HL-60 (cell line): ENCODE data around the gene SLC2A9.

Experiments
- DNase-seq, 2 experiments: peaks; one replicate each; pipeline ENCODE4 v3.0.0-alpha.2; 2010 to 2020; ENCODE audit warnings: low read depth in 1 of 2, low spot score in 1 of 2
- H3K27ac ChIP-seq: fragments of 250-450 bp; sonication (Bioruptor Pico); replicated peaks from 2 replicates; pipeline ENCODE4 v1.5.1; 2020; ENCODE audit warnings: mild to moderate bottlenecking, moderate library complexity
- H3K27me3 ChIP-seq: fragments of 250-450 bp; sonication (Bioruptor Pico); 2 replicates; pipeline ENCODE4 v1.5.1; 2021; ENCODE audit warnings: mild to moderate bottlenecking, moderate library complexity; ENCODE audit not compliant: insufficient read depth, poor library complexity, severe bottlenecking
- H3K4me3 ChIP-seq: replicated peaks from 2 replicates; pipeline ENCODE4 v1.5.1; 2011; ENCODE audit warnings: mild to moderate bottlenecking, control low read depth, low read length; ENCODE audit not compliant: insufficient read depth
- GABPA ChIP-seq: IDR thresholded peaks from 2 replicates; pipeline ENCODE4 v1.6.1; 2012; ENCODE audit warnings: low read depth
- POLR2AphosphoS5 ChIP-seq: IDR thresholded peaks from 2 replicates; pipeline ENCODE4 v1.6.1; 2012; ENCODE audit warnings: low read depth
- SPI1 ChIP-seq: IDR thresholded peaks from 2 replicates; pipeline ENCODE4 v1.6.1; 2012; ENCODE audit warnings: low read depth, mild to moderate bottlenecking, borderline replicate concordance
- TF ChIP-seq, protein P1 (sequence below): IDR thresholded peaks from 2 replicates; pipeline ENCODE4 v1.6.1; 2012; ENCODE audit warnings: low read depth; ENCODE audit not compliant: insufficient replicate concordance
- TF ChIP-seq, protein P2 (sequence below): IDR thresholded peaks from one replicate; pipeline ENCODE4 v1.5.1; 2011; ENCODE audit warnings: low read length, control low read depth, inconsistent platforms; ENCODE audit not compliant: insufficient read depth

SLC2A9 gene

DNA sequence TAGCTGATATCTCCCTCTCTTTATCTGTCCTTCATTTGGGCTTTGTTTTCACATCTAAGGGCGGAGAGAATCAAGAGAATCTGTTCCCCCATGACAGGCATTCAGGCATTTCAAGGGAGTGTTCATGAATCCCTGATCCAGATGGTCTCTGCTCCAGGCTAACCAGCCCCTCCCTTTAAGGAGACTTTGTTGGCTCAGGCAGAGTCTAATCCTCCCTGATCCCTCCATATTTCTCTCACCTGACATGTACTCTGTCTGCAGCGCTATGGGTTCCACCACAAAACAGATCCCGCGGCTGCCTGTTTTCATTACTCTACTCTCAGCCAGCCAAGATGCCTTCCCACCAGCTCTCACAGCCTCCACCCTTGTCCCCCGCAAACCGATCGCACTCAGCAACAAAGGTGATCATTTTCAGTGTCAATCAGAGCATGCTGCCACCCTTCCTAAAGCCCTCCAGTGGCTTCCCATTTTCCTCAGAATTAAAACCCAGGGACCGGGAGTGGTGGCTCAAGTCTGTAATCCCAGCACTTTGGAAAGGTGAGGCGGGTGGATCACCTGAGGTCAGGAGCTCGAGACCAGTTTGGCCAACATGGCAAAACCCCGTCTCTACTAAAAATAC is 30.3 kb upstream of the SLC2A9 start:
- H3K27me3 ChIP-seq: no peaks in the 10 kb centered on the region
- no peak for DNase-seq
- TF ChIP-seq, protein P1, sequence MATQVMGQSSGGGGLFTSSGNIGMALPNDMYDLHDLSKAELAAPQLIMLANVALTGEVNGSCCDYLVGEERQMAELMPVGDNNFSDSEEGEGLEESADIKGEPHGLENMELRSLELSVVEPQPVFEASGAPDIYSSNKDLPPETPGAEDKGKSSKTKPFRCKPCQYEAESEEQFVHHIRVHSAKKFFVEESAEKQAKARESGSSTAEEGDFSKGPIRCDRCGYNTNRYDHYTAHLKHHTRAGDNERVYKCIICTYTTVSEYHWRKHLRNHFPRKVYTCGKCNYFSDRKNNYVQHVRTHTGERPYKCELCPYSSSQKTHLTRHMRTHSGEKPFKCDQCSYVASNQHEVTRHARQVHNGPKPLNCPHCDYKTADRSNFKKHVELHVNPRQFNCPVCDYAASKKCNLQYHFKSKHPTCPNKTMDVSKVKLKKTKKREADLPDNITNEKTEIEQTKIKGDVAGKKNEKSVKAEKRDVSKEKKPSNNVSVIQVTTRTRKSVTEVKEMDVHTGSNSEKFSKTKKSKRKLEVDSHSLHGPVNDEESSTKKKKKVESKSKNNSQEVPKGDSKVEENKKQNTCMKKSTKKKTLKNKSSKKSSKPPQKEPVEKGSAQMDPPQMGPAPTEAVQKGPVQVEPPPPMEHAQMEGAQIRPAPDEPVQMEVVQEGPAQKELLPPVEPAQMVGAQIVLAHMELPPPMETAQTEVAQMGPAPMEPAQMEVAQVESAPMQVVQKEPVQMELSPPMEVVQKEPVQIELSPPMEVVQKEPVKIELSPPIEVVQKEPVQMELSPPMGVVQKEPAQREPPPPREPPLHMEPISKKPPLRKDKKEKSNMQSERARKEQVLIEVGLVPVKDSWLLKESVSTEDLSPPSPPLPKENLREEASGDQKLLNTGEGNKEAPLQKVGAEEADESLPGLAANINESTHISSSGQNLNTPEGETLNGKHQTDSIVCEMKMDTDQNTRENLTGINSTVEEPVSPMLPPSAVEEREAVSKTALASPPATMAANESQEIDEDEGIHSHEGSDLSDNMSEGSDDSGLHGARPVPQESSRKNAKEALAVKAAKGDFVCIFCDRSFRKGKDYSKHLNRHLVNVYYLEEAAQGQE: no peak
- TF ChIP-seq, protein P2, sequence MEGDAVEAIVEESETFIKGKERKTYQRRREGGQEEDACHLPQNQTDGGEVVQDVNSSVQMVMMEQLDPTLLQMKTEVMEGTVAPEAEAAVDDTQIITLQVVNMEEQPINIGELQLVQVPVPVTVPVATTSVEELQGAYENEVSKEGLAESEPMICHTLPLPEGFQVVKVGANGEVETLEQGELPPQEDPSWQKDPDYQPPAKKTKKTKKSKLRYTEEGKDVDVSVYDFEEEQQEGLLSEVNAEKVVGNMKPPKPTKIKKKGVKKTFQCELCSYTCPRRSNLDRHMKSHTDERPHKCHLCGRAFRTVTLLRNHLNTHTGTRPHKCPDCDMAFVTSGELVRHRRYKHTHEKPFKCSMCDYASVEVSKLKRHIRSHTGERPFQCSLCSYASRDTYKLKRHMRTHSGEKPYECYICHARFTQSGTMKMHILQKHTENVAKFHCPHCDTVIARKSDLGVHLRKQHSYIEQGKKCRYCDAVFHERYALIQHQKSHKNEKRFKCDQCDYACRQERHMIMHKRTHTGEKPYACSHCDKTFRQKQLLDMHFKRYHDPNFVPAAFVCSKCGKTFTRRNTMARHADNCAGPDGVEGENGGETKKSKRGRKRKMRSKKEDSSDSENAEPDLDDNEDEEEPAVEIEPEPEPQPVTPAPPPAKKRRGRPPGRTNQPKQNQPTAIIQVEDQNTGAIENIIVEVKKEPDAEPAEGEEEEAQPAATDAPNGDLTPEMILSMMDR: no peak
- TF ChIP-seq POLR2AphosphoS5: no peak
- TF ChIP-seq SPI1: no peak
- TF ChIP-seq GABPA: no peak
- no peak overlapping the region for H3K4me3 ChIP-seq
- H3K27ac ChIP-seq: no peak overlapping the region

DNA sequence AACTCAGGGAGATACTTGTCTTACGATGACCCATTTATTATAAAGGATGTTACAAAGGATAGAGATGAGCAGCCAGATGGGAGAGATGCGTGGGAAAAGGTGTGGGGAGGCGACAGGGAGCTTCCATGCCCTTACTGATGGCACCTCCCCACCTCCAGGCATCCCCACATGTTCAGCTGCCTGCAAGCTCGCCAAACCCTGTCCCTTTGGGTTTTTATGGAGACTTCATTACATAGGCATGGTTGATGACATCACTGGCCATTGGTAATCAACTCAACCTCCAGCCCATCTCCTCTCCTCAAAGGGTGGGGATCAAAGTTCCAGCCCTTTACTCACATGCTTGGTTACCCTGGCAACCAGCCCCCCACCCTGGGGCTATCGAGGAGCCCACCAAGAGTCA is 29.4 kb upstream of the SLC2A9 start:
- TF ChIP-seq SPI1: no peak
- no peak for TF ChIP-seq GABPA
- TF ChIP-seq, protein P2: no peak
- TF ChIP-seq, protein P1: no peak
- TF ChIP-seq POLR2AphosphoS5: no peak
- no peak overlapping the region for H3K4me3 ChIP-seq
- H3K27me3 ChIP-seq: no peaks in the 10 kb centered on the region
- no peak for DNase-seq
- H3K27ac ChIP-seq: no peak overlapping the region

DNA sequence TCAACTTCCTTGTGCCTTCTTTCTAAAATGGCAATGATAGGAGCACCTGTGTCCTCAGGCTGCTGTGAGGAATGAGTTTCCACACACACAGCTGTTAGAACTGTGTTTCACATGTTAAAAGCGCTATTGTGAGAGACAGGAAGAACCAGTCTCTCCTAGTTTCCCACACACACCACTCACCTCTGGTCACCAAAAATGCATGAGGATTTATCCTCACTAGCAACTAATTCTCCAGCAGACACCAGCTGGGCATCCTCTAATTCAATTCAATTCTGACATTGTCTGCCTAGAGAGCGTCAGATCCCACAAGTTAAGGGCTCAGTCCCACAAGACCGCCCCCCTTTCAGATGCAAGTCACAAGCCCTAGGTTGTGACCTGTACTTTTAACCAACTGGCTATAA is 29.0 kb upstream of the SLC2A9 start:
- no peaks in the 10 kb centered on the region for H3K27me3 ChIP-seq
- no peak for TF ChIP-seq SPI1
- TF ChIP-seq POLR2AphosphoS5: no peak
- TF ChIP-seq, protein P2: no peak
- TF ChIP-seq, protein P1: no peak
- TF ChIP-seq GABPA: no peak
- no peak overlapping the region for H3K27ac ChIP-seq
- H3K4me3 ChIP-seq: no peak overlapping the region
- DNase-seq: no peak
